ENCODE results near the gene DXO.
"Not testable (repeated sequence)": the region's sequence is repeated elsewhere in the genome, so short reads cannot be mapped to it uniquely, and the experiment has no call there.

Gene DXO

GRCh38 chr6:31956796-31957195 is 15.1 kb downstream of the DXO start:
- no peak for DNase-seq

GRCh38 chr6:31954511-31954910 is 17.4 kb downstream of the DXO start:
- DNase-seq = no peak

GRCh38 chr6:31952890-31953289 is 19.0 kb downstream of the DXO start:
- no peak for DNase-seq

GRCh38 chr6:31952140-31952805 is 19.7 kb downstream of the DXO start:
- no peak for DNase-seq

- no peak for DNase-seq
Observed at GRCh38 chr6:31949926-31950548, 21.9 kb downstream of the DXO start.

- no peak for DNase-seq
Observed at GRCh38 chr6:31948753-31949413, 23.1 kb downstream of the DXO start.

- DNase-seq = no peak
Observed at GRCh38 chr6:31948306-31948705, 23.6 kb downstream of the DXO start.

GRCh38 chr6:31947864-31948263 is 24.1 kb downstream of the DXO start:
- DNase-seq = no peak

- no peak for DNase-seq
Observed at GRCh38 chr6:31947070-31947675, 24.8 kb downstream of the DXO start.

- no peak for DNase-seq
Observed at GRCh38 chr6:31946370-31946885, 25.5 kb downstream of the DXO start.

GRCh38 chr6:31945507-31946369 is 26.2 kb downstream of the DXO start, which contains the start of gene CFB:
Gene CFB (plus strand): TSS chr6:31946095. CDS start chr6:31946222, 127 bp downstream.
- DNase-seq = no peak

- DNase-seq = no peak
Observed at GRCh38 chr6:31945154-31945506, 26.8 kb downstream of the DXO start.

- no peak for DNase-seq
Observed at GRCh38 chr6:31943742-31944141, 28.2 kb downstream of the DXO start.

- peak; percentile 2 for DNase-seq
Observed at GRCh38 chr6:31940256-31940664, 31.7 kb downstream of the DXO start.

GRCh38 chr6:31935823-31936222 is 36.1 kb downstream of the DXO start:
- no peak for DNase-seq

GRCh38 chr6:31935021-31935420 is 36.9 kb downstream of the DXO start:
- no peak for DNase-seq

- DNase-seq = no peak
Observed at GRCh38 chr6:31933537-31933936, 38.4 kb downstream of the DXO start.

GRCh38 chr6:31932137-31932536 is 39.8 kb downstream of the DXO start:
- DNase-seq = not testable (repeated sequence)

- DNase-seq = no peak
Observed at GRCh38 chr6:31930962-31931361, 41.0 kb downstream of the DXO start.

- no peak for DNase-seq
Observed at GRCh38 chr6:31928672-31928939, 43.3 kb downstream of the DXO start.

- DNase-seq = no peak
Observed at GRCh38 chr6:31927863-31928671, 43.9 kb downstream of the DXO start.

- no peak for DNase-seq
Observed at GRCh38 chr6:31927242-31927862, 44.6 kb downstream of the DXO start, which contains the start of gene C2. Gene C2 (plus strand): TSS chr6:31927717. CDS start chr6:31927753, 36 bp downstream.

All from GF-D8 (cell line).